A673 (cell line): ENCODE results near the gene MAP4K5. TPM values are rescaled to one million over a fixed set of nuclear protein-coding genes. Genes with fewer than 3 reads are reported as not detected.

Source experiments
- BruUV-seq: library from RNA; stranded (reverse); fragments of 400-500 nt; replicated peaks from 2 replicates; lab custom pipeline; 2021; lab: Mats Ljungman, UMichigan
- CTCF ChIA-PET: fragments of 300-600 bp; sonication (Branson Sonifier 250); formaldehyde crosslinking; loops from one replicate; lab custom pipeline; 2022; ENCODE audit warnings: antibody characterized with exemption; lab: Charles Lee
- POLR2A ChIA-PET: fragments of 300-600 bp; sonication (Branson Sonifier 250); formaldehyde crosslinking; loops from one replicate; lab custom pipeline; 2022; ENCODE audit warnings: antibody characterized with exemption; ENCODE audit not compliant: low non-redundant PET; lab: Charles Lee
- DNase-seq: peaks from one replicate; pipeline ENCODE4 v3.0.0-alpha.2; 2015; ENCODE audit warnings: low spot score
- H3K27ac ChIP-seq: fragments of 200-600 bp; sonication (generic); 2 replicates; pipeline ENCODE4 v1.5.1; 2016; ENCODE audit warnings: mixed run types, low read depth, mild to moderate bottlenecking, mixed read lengths, antibody characterized with exemption, low read length; ENCODE audit not compliant: poor library complexity, severe bottlenecking
- H3K27me3 ChIP-seq: fragments of 200-600 bp; sonication (generic); replicated peaks from 2 replicates; pipeline ENCODE4 v1.6.1; 2017; ENCODE audit warnings: mixed run types, low read depth, mild to moderate bottlenecking, mixed read lengths, antibody characterized with exemption, low read length; ENCODE audit not compliant: insufficient read depth, poor library complexity
- H3K36me3 ChIP-seq: fragments of 200-600 bp; sonication (generic); 2 replicates; pipeline ENCODE4 v1.6.1; 2016; ENCODE audit warnings: mixed run types, mild to moderate bottlenecking, mixed read lengths, antibody characterized with exemption, low read length; ENCODE audit not compliant: insufficient read depth, poor library complexity, severe bottlenecking
- H3K4me1 ChIP-seq: fragments of 200-600 bp; sonication (generic); 2 replicates; pipeline ENCODE4 v1.6.1; 2017; ENCODE audit warnings: mixed run types, mild to moderate bottlenecking, mixed read lengths, antibody characterized with exemption, low read length; ENCODE audit not compliant: insufficient read depth, poor library complexity, severe bottlenecking
- H3K4me3 ChIP-seq: fragments of 200-600 bp; sonication (generic); 2 replicates; pipeline ENCODE4 v1.5.1; 2016; ENCODE audit warnings: low read depth, mixed run types, mild to moderate bottlenecking, mixed read lengths, low read length; ENCODE audit not compliant: poor library complexity, severe bottlenecking
- H3K9me3 ChIP-seq: fragments of 200-600 bp; sonication (generic); 2 replicates; pipeline ENCODE4 v1.6.1; 2016; ENCODE audit warnings: mixed run types, low read depth, mild to moderate bottlenecking, mixed read lengths, antibody characterized with exemption, low read length; ENCODE audit not compliant: poor library complexity, severe bottlenecking
- EZH2 ChIP-seq: fragments of 200-600 bp; sonication (generic); IDR thresholded peaks from 2 replicates; pipeline ENCODE4 v1.6.1; 2017; ENCODE audit warnings: borderline replicate concordance, low read depth, mild to moderate bottlenecking, mixed read lengths, antibody characterized with exemption, low read length; ENCODE audit not compliant: poor library complexity, severe bottlenecking
- intact Hi-C: fragments of 100-400 bp; cut with micrococcal nuclease; formaldehyde crosslinking; loops from one replicate; pipeline ENCODE4 v1.10.0; 2022; ENCODE audit not compliant: unreplicated experiment
- total RNA-seq: library from RNA; stranded (reverse); gene quantifications from 2 replicates; pipeline ENCODE4 v1.2.3, GENCODE V29; 2021
- TF ChIP-seq, protein P1 (sequence below): fragments of 300-800, 200-600 bp; sonication (generic); conservative IDR thresholded peaks from 2 replicates; pipeline ENCODE4 v1.5.1; 2017; ENCODE audit warnings: low read depth, mild to moderate bottlenecking, antibody characterized with exemption, low read length, moderate library complexity, mixed read lengths

Gene MAP4K5
- total RNA-seq, 1 experiment from 2014 or later: 57.9 TPM

DNA sequence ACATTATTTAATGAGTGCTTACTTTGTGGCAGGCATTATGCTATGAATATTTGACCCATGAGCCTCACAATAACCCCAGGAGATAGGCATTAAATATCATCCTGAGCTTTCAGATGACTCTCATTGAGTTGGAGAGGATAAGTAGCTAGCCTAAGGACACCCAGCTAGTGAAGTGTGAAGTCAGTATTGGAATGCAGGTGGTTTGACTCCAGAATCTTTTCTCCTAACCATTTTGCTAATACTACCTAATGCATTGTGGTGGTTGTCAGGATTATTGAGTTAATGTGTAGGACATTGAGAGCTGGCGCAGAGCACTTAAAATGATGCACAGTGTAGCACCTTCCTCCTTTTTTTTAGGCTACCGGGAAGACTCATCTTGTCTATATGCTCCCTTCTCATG, 131.9 kb downstream of the MAP4K5 start:
- BruUV-seq: no TSS peak
- no peaks in the 10 kb centered on the region for H3K27me3 ChIP-seq
- DNase-seq: no peak
- H3K27ac ChIP-seq: no peak overlapping the region
- peaks cover 6% of the 10 kb centered on the region for H3K4me1 ChIP-seq
- TF ChIP-seq EZH2: no peak
- TF ChIP-seq, protein P1, sequence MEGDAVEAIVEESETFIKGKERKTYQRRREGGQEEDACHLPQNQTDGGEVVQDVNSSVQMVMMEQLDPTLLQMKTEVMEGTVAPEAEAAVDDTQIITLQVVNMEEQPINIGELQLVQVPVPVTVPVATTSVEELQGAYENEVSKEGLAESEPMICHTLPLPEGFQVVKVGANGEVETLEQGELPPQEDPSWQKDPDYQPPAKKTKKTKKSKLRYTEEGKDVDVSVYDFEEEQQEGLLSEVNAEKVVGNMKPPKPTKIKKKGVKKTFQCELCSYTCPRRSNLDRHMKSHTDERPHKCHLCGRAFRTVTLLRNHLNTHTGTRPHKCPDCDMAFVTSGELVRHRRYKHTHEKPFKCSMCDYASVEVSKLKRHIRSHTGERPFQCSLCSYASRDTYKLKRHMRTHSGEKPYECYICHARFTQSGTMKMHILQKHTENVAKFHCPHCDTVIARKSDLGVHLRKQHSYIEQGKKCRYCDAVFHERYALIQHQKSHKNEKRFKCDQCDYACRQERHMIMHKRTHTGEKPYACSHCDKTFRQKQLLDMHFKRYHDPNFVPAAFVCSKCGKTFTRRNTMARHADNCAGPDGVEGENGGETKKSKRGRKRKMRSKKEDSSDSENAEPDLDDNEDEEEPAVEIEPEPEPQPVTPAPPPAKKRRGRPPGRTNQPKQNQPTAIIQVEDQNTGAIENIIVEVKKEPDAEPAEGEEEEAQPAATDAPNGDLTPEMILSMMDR: no peak
- H3K4me3 ChIP-seq: no peak overlapping the region
- intact Hi-C loops: no loop called here
- H3K9me3 ChIP-seq: no peaks in the 10 kb centered on the region
- CTCF ChIA-PET: interaction anchor here (1.1 kb wide), 1 partner anchor 132 kb away, joined by 5 read pairs; the partner anchor contains the start of gene MAP4K5
- H3K36me3 ChIP-seq: peaks cover under 1% of the 10 kb centered on the region
- POLR2A ChIA-PET: interaction anchor here (0.6 kb wide), 1 partner anchor 434 kb away, joined by 4 read pairs; no protein-coding TSS in a partner anchor

DNA sequence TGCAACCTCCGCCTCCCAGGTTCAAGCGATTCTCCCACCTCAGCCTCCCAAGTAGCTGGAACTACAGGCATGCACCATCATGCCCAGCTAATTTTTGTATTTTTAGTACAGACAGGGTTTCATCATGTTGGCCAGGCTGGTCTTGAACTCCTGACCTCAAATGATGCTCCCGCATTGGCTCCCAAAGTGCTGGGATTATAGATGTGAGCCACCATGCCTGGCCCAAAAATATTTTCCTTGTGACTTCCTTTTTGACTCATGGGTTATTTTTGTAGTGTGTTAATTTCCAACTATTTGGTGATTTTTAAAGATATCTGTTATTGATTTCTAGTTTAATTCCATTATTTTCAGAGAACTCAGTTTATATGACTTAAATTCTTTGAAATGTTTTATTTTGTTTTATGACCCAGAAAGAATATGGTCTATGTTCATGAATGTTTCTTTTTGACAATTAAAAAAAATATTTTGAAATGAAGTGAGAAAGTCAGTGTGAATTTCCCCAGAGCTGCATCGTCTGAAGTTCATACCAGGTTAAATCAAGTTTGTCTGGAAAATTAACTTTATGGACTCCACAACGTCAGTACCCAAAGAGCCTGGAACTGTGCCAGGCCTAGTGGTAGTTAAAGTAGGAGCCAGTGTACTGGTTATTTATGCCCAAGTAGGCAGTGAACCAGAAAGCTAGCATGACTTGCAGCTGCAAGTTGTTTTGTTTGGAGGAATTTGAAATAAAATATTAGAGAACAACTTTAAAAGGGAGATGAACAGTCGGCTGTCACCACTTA, 132.9 kb downstream of the MAP4K5 start:
- CTCF ChIA-PET: no interaction called here
- H3K4me3 ChIP-seq: no peak overlapping the region
- POLR2A ChIA-PET: no interaction called here
- H3K4me1 ChIP-seq: peaks cover 6% of the 10 kb centered on the region
- no TSS peak for BruUV-seq
- intact Hi-C loops: no loop called here
- no peaks in the 10 kb centered on the region for H3K9me3 ChIP-seq
- peak; percentile 56 for DNase-seq
- no peaks in the 10 kb centered on the region for H3K27me3 ChIP-seq
- no peak overlapping the region for H3K27ac ChIP-seq
- TF ChIP-seq EZH2: no peak
- TF ChIP-seq, protein P1: no peak
- peaks cover 5% of the 10 kb centered on the region for H3K36me3 ChIP-seq

DNA sequence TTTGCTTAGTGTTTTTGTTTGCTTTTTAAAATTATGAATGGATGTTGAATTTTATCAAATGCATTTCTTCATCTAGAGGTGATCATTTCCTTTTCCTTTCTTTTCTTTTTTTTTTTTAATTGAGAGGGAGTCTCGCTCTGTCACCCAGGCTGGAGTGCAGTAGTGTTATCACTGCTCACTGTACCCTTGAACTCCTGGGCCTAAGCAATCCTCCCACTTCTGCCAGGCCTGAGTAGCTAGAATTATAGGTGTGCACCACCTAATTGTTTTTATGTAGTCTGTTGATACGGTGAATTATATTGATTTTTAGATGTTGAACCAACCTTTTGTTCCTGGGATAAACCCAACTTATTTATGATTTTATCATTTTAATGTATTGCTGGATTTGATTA, 134.2 kb downstream of the MAP4K5 start:
- TF ChIP-seq, protein P1: no peak
- TF ChIP-seq EZH2: no peak
- intact Hi-C loops: no loop called here
- Histone ChIP-seq H3K27ac (no peak overlapping the region), H3K4me3 (no peak overlapping the region), H3K4me1 (peaks cover 6% of the 10 kb centered on the region), H3K36me3 (peaks cover 5% of the 10 kb centered on the region), H3K9me3 (no peaks in the 10 kb centered on the region), H3K27me3 (no peaks in the 10 kb centered on the region)
- CTCF ChIA-PET: no interaction called here
- no peak for DNase-seq
- POLR2A ChIA-PET: no interaction called here
- no TSS peak for BruUV-seq
